ENCODE data around the gene FUCA1.

DNA sequence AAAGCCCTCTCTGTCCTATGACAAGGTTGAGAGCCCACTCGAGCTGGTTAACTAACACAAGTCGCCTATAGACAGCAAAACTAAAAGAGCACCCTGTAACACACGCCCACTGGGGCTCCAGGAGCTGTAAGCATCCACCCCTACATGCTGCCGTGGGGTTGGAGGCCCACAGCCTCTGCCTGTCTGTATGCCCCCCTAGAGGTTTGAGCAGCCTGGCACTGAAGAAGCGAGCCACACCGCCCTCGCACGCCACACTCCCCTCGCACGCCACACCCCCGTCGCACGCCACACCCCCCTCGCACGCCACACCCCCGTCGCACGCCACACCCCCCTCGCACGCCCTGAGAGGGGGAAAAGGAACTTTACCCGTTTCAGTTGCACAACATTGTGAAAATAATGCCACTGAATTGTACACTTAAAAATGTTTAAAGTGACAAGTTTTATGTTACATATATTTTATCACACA, 29.7 kb downstream of the FUCA1 start:
- TF ChIP-seq POLR2A (IDR thresholded peaks at IDR 0.05; ENCODE audit: low read depth, low read length): no peak
- TF ChIP-seq POLR2AphosphoS5 (IDR thresholded peaks at IDR 0.05; ENCODE audit: low read depth, low read length): no peak

All from GM12892 (cell line).